ENCODE measurements around the gene PLEKHA5.

DNA sequence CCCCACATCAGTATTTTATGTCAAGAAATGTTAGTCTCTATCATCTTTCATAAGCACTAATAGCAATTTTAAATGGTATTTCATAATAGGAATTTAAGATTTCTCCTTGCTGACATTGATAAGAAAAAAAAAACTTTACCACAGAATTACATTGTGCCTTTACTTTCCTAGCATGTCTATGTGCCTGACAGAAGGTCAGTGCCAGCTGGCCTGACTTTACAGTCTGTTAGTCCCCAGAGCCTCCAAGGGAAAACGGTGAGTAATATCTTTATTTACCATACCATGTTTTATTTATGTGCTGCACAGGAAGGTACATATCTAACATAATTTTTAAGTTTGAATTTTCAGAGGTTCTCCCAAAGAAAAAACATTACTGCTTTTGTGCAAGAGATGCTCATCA, 157.8 kb downstream of the PLEKHA5 start:
- TF ChIP-seq POLR2A (IDR thresholded peaks at IDR 0.05) (no peak), CTCF (IDR thresholded peaks at IDR 0.05) (no peak)

All from body of pancreas (tissue), 4 donors.